Measurements from ENCODE around the gene FPGS.

The FPGS gene

GRCh38 chr9:127860260-127860659 is 57.6 kb downstream of the FPGS start:
- no peak for DNase-seq (ENCODE audit: low read depth)

DNA sequence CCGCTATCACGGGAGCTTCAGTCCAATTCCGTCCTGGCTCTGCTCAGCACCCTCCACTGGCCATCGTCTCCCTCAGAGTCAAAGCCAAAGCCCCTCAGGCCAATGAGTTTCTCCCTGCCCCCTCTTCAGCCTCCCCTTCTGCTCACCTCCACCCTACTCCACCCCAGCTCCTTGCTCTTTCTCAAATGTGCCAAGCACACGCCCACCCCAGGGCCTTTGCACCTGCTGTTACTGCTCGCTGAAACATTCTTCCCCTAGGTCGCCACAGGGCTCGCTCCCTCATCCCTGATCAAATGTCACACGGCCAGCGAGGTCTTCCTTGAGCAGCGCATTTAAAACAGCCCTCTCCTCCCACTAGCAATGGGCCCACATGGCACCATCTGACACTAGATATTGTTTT is 58.1 kb downstream of the FPGS start:
- DNase-seq (ENCODE audit: low read depth): no peak

DNA sequence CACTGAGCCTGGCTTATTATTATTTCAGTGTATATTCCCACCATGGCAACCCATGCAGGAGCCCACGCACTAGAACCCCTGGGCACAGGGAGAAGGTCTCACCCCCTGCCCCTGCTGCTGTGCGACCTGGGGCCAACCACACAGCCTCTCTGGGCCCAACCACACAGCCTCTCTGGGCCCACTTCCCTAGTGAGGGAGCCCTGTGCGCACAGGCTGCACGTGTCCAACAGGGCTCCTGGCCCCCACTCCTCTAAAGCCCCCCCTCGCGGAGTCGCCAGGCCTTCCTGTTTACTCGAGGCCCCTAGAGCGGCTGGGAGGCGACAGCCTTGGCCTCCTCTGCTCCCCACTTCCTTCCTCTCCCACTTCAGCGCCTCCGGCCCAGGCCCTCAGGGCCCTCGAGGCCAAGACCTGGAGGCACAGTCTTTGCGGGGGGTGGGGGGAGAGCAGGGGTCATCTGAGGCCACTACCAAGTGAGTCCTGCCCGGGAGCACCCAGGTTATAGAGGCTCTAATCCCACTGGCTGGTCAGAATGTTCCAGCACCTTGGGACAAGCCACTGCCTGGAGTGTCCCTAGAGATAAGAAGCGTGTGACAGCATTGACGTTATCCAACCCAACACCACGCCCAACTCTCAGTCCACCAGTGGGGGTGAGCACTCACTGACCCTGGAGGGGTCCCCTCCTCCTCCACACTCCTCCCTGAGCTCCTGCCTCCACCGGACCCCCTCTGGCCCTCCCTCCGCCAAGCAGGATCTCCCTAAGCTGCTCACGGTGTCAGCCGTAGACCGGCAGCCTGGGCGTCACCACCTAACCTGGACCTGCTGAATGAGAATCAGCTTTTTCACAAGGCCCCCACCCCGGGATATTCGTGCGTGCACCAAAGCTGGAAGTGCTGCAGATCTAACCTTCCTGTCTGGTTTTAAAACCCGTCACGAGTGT is 59.7 kb downstream of the FPGS start:
- DNase-seq (ENCODE audit: low read depth): no peak

DNA sequence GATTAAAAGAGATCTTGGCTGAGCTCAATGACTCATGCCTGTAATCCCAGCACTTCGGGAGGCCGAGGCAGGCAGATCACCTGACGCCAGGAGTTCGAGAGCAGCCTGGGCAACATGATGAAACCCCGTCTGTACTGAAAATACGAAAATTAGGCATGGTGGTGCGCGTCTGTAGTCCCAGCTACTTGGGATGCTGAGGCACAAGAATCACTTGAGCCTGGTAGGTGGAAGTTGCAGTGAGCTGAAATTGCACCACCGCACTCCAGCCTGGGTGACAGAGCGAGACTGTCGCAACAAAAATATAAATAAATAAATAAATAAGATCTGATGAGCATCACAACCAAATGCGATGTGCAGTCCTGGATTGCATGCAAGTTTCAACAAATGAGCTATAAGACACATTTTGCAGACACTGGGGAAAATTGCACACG is 60.5 kb downstream of the FPGS start:
- DNase-seq (ENCODE audit: low read depth): no peak
